Bronchus fibroblast of lung (primary cell): ENCODE data around the gene ATP5MC2. TPM values are rescaled to one million over a fixed set of nuclear protein-coding genes. Genes with fewer than 3 reads are reported as not detected.

ENCODE experiments used
- total RNA-seq: library from RNA; depleted of rRNA; stranded (reverse); fragments of >200 nt; gene quantifications from 2 replicates; pipeline ENCODE4 v1.2.3, GENCODE V29; 2015

Gene ATP5MC2
- 541 and 613 TPM in 2 replicates for total RNA-seq

GRCh38 chr12:53675701-53676607, at the start of gene ATP5MC2:
TSS of gene ATP5MC2 (minus strand) at chr12:53676083. CDS start at chr12:53672614, 3,469 bp downstream.

GRCh38 chr12:53625946-53626701, 49.8 kb downstream of the ATP5MC2 start, which contains the start of gene ATF7:
TSS of gene ATF7 (minus strand) at chr12:53626382. CDS start at chr12:53601000, 25,382 bp downstream.

Other genes with a start within 250 kb of the ATP5MC2 start
- 115 and 126 TPM in 2 replicates for gene PRR13, start 234.3 kb downstream of the ATP5MC2 start, total RNA-seq
- gene PCBP2, start 224.0 kb downstream of the ATP5MC2 start, total RNA-seq, result 125 and 136 TPM in 2 replicates
- gene MAP3K12, start 176.6 kb downstream of the ATP5MC2 start, total RNA-seq, result 17.1 and 18.7 TPM in 2 replicates
- gene TARBP2, start 174.8 kb downstream of the ATP5MC2 start, total RNA-seq, result 48.2 and 48.4 TPM in 2 replicates
- not detected in 2 replicates for gene NPFF, start 168.6 kb downstream of the ATP5MC2 start, total RNA-seq
- 8.5 and 10.4 TPM in 2 replicates for gene ATF7, start 49.7 kb downstream of the ATP5MC2 start, total RNA-seq
- gene CALCOCO1, start 51.4 kb upstream of the ATP5MC2 start, total RNA-seq, result 40.6 and 42.5 TPM in 2 replicates
- not detected in 2 replicates for gene CISTR, start 75.9 kb upstream of the ATP5MC2 start, total RNA-seq